RKO (cell line): Measurements from ENCODE around the gene UBE2I.

ENCODE experiments used
- DNase-seq: peaks from one replicate; pipeline ENCODE4 v3.0.0-alpha.2; 2016; ENCODE audit warnings: low spot score

Gene UBE2I

DNA sequence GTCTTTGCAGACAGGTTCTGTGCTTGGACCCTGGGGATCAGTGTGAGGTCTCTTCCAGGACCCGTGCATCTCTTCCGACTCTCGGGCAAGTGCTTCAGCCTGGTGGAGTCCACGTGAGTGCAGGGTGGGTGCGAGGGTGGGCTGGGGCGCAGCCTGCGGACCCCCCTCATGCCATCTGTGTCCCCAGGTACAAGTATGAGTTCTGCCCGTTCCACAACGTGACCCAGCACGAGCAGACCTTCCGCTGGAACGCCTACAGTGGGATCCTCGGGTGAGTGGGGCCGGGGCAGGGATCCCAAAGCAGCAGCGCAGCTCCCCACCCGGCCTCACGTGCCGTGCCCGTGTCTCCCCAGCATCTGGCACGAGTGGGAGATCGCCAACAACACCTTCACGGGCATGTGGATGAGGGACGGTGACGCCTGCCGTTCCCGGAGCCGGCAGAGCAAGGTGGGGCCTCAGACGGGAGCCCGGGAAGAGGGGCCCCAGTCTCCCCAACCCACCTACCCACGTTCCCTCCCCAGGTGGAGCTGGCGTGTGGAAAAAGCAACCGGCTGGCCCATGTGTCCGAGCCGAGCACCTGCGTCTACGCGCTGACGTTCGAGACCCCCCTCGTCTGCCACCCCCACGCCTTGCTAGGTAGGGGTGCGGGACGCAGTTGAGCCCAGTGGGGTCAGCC is 52.4 kb downstream of the UBE2I start:
- no peak for DNase-seq

DNA sequence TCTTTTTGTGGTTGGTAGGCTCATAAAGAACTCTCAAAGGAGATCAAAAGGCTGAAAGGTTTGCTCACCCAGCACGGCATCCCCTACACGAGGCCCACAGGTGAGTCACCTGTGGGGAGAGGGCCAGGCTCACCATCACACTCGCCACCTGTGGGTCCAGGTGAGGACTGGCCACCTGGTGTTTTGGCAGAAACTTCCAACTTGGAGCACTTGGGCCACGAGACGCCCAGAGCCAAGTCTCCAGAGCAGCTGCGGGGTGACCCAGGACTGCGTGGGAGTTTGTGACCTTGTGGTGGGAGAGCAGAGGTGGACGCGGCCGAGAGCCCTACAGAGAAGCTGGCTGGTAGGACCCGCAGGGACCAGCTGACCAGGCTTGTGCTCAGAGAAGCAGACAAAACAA is 53.4 kb downstream of the UBE2I start:
- DNase-seq, result no peak

DNA sequence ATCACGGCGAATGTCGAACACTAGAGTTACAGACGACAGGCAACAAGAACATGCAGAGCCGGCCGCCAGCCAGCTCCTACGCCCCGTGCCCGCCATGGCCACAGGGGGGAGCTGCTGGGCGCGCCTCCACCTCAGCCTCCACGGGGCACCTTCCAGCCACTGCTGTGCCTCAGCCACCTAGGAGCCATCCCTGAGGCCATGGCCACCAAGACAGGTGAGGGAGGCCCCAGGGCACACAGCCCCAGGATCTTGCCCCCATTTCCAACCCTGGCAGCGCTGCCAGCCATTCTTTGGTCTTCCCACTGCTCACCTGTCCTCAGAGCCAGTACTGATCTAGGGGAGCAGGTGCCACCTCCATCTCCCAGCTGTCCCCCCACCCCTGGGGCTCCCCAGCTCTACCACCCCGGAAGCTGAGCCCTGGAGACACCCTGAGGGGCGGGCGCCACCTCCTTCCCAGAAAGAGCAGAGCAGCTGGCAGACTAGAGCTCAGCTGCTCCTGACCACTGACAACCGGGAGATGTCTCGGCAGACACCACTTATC is 54.1 kb downstream of the UBE2I start:
- DNase-seq, result no peak

DNA sequence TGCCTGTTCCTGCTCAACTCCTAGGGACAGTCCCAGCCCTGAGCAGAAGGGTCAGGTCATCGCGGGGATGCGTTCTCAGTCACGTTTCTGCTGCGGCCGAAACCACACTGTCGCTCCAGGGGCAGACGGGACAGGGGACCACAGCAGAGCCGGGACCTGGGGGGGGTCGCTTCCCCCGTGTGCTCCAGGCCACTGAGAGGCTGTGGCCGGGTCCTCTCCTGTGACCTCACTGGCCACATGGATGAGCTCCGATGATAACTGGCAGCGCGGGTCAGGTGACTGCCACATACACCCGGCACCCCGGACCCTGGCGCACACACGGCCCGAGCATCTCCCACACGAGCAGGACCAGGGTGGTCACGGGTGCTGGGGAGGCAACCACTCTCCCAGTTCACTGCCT is 55.1 kb downstream of the UBE2I start:
- no peak for DNase-seq

DNA sequence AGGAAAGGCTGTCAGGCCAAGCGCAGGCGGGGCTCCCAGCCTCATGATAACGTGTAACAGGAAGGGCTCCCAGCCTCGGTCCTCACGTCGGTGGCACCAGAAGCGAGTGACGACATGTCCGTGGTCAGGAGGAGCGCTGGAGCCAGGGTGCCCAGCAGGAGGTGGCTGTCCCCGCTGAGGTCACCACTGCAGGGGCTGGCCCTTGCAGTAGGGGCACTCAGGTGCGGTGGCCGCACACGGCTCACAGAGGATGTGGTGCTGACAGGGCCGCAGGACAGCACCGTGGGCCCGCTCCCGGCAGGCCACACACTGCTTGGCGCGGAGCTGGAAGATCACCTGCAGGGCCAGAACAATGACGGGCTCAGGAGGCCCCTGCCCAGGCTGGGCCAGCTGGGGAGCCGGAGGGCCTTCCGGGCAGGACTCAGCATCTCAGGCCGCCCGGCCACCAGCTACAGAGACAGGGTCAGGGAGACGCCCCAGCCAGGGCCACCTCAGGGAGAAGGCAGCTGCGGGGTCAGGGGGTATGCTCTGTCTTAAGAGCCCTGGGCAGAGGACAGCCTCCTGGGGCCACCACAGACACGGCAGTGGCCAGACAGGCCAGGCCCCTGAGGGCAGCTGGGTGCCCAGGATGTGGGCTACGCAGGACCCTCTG is 56.8 kb downstream of the UBE2I start:
- DNase-seq, result no peak

DNA sequence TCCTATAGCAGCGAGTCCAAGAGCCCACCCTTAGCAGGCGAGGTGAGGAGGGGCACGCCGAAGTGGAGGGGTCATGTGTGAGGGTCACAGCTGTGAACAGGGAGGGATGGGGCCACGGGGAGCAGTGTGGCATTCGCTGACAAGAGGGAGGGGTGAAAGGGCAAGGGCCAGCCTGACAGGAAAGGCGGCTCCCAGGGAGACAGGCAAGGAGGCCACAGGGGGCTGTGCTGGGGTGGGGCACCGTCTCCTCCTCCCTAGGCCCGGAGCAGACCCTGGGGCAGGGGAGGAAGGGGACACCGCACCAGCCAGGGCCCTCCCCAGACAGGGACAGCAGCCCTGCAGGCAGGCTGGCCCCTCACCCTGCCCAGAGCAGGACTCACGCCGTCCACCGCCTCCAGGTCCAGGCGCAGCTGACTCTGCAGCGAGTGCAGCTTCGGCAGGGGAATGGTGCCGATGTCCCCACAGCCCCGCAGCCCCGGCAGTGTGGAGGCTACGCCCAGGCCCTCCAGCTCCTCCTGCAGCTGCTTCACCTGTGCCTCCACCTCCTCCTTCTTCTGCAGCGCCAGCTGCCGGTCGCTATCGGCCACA is 57.4 kb downstream of the UBE2I start:
- DNase-seq, result no peak

DNA sequence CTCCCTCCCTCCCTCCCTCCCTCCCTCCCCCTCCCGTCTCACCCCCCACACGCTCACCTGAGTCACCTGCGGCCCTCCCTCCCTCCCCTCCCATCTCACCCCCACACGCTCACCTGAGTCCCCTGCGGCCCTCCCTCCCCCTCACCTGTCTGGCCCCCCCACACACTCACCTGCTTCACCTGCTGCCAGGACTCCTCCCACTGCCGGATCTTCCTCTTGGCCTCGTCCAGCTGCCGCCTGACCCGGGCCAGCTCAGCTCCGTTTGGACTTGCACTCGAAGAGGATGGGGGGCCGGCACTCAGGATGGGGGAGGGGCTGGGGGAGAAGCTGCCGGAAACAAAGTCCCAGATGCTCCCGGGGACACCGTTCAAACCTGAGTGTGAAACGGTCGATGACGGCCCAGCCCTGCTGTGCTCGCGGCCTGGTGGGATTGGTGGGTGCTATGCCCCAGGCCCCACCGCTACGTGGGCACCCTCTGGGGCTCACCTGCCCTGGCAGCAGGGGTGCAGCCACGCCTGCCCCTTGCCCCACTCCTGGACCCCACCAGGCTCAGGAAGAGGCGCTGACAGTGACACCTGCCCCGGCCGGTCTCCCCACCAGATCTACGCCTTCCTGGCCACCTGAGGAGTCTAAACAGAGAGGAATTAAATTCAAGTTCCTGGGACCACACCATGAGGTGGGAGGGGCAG is 58.2 kb downstream of the UBE2I start:
- no peak for DNase-seq

DNA sequence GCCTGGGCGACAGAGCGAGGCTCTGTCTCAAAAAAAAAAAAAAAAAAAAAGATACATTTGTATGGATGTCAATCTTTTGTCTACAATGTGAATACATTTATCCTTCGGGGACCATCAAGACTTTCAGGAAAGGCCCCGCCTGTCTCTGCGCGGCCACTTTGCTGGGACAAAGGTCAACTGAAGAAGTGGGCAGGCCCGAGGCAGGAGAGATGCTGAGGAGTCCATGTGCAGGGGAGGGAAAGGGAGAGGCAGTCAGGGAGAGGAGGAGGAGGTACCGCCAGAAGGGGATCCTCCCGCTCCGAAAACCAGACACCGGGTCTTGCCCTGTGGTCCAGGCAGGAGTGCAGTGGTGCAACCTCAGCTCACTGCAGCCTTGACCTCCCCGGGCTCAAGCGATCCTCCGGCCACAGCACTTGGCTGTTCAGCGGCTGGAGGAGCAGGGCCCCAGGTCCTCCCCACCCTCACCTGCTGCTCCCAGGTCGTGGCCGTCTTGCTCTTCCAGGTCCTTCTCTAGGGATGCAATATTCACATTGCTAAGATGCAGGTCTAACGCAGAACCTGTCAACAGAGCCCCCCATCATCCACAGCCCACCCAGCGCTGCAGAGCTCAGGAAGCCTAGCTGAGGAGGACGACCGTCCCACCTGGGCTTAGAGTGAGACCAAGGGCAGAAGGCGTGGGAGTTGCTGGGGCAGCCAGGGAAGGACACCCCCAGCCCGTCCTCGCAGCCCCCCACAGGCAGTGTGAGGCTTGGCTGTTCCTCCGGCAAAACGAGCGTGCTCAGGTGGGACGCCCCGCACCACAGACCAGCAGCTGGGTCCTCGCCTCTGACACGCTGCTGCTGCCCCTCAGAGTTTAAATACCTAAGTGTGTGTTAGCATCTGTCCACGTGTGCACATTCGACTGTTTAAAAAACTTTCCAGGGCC is 61.9 kb downstream of the UBE2I start:
- DNase-seq, result no peak

DNA sequence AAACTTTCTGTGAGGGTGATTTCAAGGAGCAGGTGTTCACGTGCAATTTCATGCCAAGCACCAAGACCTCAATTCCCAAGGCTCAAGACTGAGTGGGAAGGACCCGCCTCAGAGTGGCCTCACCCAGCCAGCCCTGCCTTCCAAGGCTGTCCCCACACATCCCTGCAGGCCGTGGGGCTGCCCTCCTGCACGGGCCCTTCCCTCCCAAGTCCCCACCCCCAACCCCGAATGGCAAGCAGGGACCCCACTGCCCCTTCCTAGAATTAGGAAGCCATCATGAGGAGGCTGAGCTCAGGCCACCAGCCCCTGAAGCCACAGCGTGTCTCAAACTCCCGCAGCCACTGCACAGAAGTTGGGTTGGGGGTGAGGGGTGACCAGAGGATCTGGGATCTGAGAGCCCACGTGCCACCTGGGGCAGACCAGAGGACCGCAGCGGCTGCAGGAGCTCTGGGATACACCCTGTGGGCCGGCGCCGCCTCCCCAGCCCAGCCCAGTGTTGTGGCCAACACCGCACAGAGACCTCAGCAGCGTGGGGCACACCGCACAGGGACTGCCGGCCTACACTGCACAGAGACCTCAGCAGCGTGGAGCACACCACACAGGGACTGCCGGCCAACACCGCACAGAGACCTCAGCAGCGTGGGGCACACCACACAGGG is 63.0 kb downstream of the UBE2I start:
- DNase-seq, result no peak

DNA sequence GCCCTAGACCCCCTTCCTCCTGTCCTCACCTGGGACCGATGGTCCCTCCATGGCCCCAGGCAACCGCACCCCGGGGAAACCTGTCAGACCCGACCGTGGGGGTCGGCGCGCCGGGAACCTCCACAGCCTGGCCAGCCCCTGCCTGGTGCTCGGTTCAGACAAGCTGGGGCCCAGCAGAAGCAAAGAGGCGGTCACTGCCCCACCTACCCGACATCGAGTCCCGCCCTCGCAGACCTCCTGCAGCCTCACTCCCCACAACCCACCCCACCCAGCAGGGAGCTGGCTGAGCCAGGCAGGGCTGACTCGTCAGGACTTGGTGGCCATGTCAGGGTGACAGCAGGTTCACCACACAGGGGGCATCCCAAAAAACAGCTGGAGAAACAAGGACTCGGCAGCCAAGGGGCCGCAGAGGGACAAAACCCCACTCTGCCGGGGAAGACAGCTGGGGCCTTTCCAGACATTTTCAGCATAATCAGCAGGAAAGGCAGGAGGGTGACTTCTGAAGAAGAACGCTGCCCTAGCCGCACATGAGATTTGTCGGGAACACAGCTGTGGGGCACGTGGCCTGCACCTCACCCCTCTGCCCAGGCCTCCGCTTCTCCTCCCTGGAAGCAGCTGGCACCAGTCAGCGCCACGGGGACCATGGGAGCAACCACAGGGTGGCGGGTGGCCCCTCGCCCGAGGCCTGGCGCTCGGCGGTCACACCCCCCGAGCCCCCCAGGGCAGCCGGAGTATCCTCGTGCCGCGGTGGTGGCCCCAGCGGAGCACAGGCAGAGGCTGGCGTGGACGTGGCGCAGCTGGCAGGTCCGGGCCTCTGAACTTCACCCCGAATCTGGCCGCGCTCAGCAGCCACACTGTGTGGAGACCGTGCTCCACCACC is 65.2 kb downstream of the UBE2I start:
- no peak for DNase-seq

DNA sequence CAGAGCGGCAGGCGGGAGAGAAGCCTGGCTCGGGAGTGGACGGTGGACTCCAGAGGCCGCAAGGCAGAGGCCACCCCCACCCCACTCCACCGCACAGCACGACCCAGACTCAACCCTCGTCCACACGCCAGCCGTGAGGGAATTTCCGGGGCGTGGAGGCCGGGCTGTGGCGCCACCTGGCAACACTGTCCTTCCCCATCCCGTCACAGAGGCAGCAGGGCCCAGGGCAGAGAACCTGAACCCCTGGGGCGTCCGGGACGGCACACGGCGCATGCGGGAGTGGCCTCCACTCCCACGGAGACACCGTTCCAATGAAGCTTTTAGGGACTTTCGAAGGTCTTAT is 65.8 kb downstream of the UBE2I start:
- DNase-seq, result no peak

DNA sequence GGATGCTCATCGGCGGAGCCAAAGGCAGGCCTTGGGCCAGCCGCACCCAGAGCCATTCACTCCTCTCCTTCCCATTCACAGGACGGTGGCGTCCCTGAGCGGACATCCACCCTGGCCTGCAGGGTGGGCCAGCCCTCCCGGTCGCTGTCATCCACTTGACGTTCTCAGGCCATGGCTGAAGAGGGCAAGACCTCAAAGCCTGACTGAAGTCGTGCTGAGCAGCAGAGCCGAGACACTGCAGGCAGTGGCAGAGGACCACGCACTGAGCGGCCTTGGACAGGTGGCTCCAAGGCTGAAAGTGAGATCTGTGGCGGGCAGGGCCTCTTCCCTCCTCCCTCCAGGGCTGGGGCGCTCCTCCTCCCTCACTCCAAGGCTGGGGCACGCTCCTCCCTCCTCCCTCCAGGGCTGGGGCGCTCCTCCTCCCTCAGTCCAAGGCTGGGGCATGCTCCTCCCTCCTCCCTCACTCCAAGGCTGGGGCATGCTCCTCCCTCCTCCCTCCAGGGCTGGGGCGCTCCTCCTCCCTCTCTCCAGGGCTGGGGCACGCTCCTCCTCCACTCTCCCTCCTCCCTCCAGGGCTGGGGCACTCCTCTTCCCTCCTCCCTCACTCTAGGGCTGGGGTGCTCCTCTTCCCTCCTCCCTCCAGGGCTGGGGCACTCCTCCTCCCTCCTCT is 66.4 kb downstream of the UBE2I start:
- no peak for DNase-seq
